Measurements from ENCODE around the gene IL17REL.

DNA sequence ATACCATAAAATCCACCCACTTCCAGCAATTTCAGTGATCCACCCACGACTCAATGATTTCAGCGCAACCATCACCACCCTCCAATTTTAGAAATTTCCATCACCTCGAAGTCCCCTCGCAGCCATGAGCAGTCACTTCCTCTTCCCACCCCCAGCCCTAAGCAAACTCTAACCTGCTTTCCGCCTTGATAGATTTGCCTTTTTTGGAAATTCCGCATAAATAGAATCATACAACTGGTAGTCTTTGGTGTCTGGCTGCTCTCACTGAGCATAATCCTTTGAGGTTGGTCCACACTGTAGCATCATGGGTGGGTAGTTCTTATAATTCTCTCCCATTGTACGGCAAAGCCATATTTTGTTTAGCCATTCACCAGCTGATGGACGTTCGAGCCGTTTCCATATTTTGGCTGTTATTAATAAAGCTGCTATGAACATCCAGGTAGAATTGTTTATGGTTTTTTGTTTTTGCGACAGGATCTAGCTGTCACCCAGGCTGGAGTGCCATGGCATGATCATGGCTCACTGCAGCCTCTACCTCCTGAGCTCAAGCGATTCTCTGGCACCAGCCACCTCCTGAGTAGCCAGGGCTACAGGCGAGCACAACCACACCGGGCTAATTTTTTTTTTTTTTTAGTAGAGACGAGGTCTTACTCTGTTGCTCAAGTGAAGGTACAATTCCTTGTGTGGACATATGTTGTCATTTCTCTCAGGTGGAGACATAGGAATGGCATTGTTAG lies 36.0 kb downstream of the IL17REL start:
- TF ChIP-seq, protein P1, sequence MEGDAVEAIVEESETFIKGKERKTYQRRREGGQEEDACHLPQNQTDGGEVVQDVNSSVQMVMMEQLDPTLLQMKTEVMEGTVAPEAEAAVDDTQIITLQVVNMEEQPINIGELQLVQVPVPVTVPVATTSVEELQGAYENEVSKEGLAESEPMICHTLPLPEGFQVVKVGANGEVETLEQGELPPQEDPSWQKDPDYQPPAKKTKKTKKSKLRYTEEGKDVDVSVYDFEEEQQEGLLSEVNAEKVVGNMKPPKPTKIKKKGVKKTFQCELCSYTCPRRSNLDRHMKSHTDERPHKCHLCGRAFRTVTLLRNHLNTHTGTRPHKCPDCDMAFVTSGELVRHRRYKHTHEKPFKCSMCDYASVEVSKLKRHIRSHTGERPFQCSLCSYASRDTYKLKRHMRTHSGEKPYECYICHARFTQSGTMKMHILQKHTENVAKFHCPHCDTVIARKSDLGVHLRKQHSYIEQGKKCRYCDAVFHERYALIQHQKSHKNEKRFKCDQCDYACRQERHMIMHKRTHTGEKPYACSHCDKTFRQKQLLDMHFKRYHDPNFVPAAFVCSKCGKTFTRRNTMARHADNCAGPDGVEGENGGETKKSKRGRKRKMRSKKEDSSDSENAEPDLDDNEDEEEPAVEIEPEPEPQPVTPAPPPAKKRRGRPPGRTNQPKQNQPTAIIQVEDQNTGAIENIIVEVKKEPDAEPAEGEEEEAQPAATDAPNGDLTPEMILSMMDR (IDR thresholded peaks at IDR 0.05) = no peak
- TF ChIP-seq POLR2A (IDR thresholded peaks at IDR 0.05) = no peak

Data from tibial nerve (tissue), 3 donors.